H9 (cell line): ENCODE data around the gene RIOK1. TPM values are rescaled to one million over a fixed set of nuclear protein-coding genes. Genes with fewer than 3 reads are reported as not detected.
A peak's percentile ranks its signal among the peaks of the same experiment; 100 is the strongest.

Experiments
- DNase-seq: peaks from one replicate; pipeline ENCODE4 v3.0.0-alpha.2; 2017
- H2AFZ ChIP-seq: one replicate; pipeline ENCODE4 v1.6.1; 2013; ENCODE audit warnings: mild to moderate bottlenecking, low read length, control low read depth, moderate library complexity
- H2AK5ac ChIP-seq: 2 replicates; pipeline ENCODE4 v1.6.1; 2013; ENCODE audit warnings: low read length, control low read depth, mixed read lengths; ENCODE audit not compliant: insufficient read length
- H2BK120ac ChIP-seq: one replicate; pipeline ENCODE4 v1.6.1; 2013; ENCODE audit warnings: low read depth, mild to moderate bottlenecking, low read length, control low read depth, inconsistent platforms; ENCODE audit not compliant: poor library complexity, severe bottlenecking
- H2BK12ac ChIP-seq: 2 replicates; pipeline ENCODE4 v1.6.1; 2013; ENCODE audit warnings: low read length, control low read depth, mixed read lengths, low read depth; ENCODE audit not compliant: insufficient read length
- H2BK15ac ChIP-seq: 2 replicates; pipeline ENCODE4 v1.6.1; 2013; ENCODE audit warnings: low read depth, low read length, control low read depth
- H2BK20ac ChIP-seq: one replicate; pipeline ENCODE4 v1.6.1; 2013; ENCODE audit warnings: low read depth, mild to moderate bottlenecking, low read length, control low read depth, inconsistent platforms; ENCODE audit not compliant: poor library complexity, severe bottlenecking
- H2BK5ac ChIP-seq: 2 replicates; pipeline ENCODE4 v1.6.1; 2013; ENCODE audit warnings: low read length, control low read depth, mixed read lengths; ENCODE audit not compliant: insufficient read length
- H3K14ac ChIP-seq: 2 replicates; pipeline ENCODE4 v1.6.1; 2013; ENCODE audit warnings: low read length, control low read depth; ENCODE audit not compliant: insufficient read depth
- H3K18ac ChIP-seq: 2 replicates; pipeline ENCODE4 v1.6.1; 2013; ENCODE audit warnings: low read depth, mild to moderate bottlenecking, mixed read lengths, low read length, control low read depth; ENCODE audit not compliant: insufficient read length
- H3K23ac ChIP-seq: 2 replicates; pipeline ENCODE4 v1.6.1; 2013; ENCODE audit warnings: low read length, control low read depth, mixed read lengths, low read depth; ENCODE audit not compliant: insufficient read length
- H3K23me2 ChIP-seq: 2 replicates; pipeline ENCODE4 v1.6.1; 2013; ENCODE audit warnings: low read depth, mild to moderate bottlenecking, mixed read lengths, low read length, control low read depth; ENCODE audit not compliant: insufficient read length, poor library complexity, severe bottlenecking
- H3K27ac ChIP-seq: 2 replicates; pipeline ENCODE4 v1.5.1; 2013; ENCODE audit warnings: low read length, control low read depth, mixed read lengths, low read depth; ENCODE audit not compliant: insufficient read length
- H3K27me3 ChIP-seq: 2 replicates; pipeline ENCODE4 v1.6.1; 2013; ENCODE audit warnings: low read length, control low read depth, inconsistent platforms; ENCODE audit not compliant: insufficient read depth
- H3K4ac ChIP-seq: 2 replicates; pipeline ENCODE4 v1.6.1; 2013; ENCODE audit warnings: low read depth, mild to moderate bottlenecking, control low read depth, inconsistent platforms, low read length, moderate library complexity
- H3K4me1 ChIP-seq: 2 replicates; pipeline ENCODE4 v1.6.1; 2013; ENCODE audit warnings: low read length, control low read depth, inconsistent platforms; ENCODE audit not compliant: insufficient read depth
- H3K4me2 ChIP-seq: 2 replicates; pipeline ENCODE4 v1.6.1; 2013; ENCODE audit warnings: low read length, control low read depth, mixed read lengths; ENCODE audit not compliant: insufficient read length, insufficient read depth
- H3K56ac ChIP-seq: 2 replicates; pipeline ENCODE4 v1.6.1; 2013; ENCODE audit warnings: low read depth, mild to moderate bottlenecking, mixed read lengths, low read length, control low read depth; ENCODE audit not compliant: insufficient read length
- H3K79me1 ChIP-seq: 2 replicates; pipeline ENCODE4 v1.6.1; 2013; ENCODE audit warnings: low read depth, mild to moderate bottlenecking, moderate library complexity, low read length, control low read depth, inconsistent platforms; ENCODE audit not compliant: insufficient read depth, poor library complexity, severe bottlenecking
- H3K79me2 ChIP-seq: 2 replicates; pipeline ENCODE4 v1.6.1; 2013; ENCODE audit warnings: low read length, control low read depth, inconsistent platforms; ENCODE audit not compliant: insufficient read depth
- H3K9ac ChIP-seq: 2 replicates; pipeline ENCODE4 v1.6.1; 2013; ENCODE audit warnings: low read length, control low read depth, mixed read lengths; ENCODE audit not compliant: insufficient read length; ENCODE audit errors: extremely low read depth
- H3K9me3 ChIP-seq: one replicate; pipeline ENCODE4 v1.6.1; 2013; ENCODE audit warnings: low read depth, low read length, inconsistent platforms; ENCODE audit not compliant: control insufficient read depth
- H3T11ph ChIP-seq: one replicate; pipeline ENCODE4 v1.6.1; 2013; ENCODE audit warnings: mild to moderate bottlenecking, low read length, control low read depth, inconsistent platforms
- H4K20me1 ChIP-seq: one replicate; pipeline ENCODE4 v1.6.1; 2013; ENCODE audit not compliant: control insufficient read depth, insufficient read length, insufficient read depth
- H4K5ac ChIP-seq: 2 replicates; pipeline ENCODE4 v1.6.1; 2013; ENCODE audit warnings: low read depth, mild to moderate bottlenecking, mixed read lengths, low read length, control low read depth; ENCODE audit not compliant: insufficient read length
- H4K8ac ChIP-seq: replicated peaks from 2 replicates; pipeline ENCODE4 v1.6.1; 2013; ENCODE audit warnings: low read length, control low read depth, mixed read lengths, low read depth; ENCODE audit not compliant: insufficient read length
- H4K91ac ChIP-seq: 2 replicates; pipeline ENCODE4 v1.6.1; 2013; ENCODE audit warnings: low read depth, mild to moderate bottlenecking, moderate library complexity, mixed read lengths, low read length, control low read depth; ENCODE audit not compliant: insufficient read length
- H3K27ac Mint-ChIP-seq, 3 experiments: 2 replicates in 2 of 3; 3 replicates in 1 of 3; pipeline ENCODE4 v1.8.0; 2020 to 2021; ENCODE audit warnings: mixed read lengths in 3 of 3, mild to moderate bottlenecking in 1 of 3, moderate library complexity in 1 of 3
- H3K27me3 Mint-ChIP-seq: 2 replicates; pipeline ENCODE4 v1.8.0; 2021; ENCODE audit warnings: low read depth, mild to moderate bottlenecking, moderate library complexity, mixed read lengths
- H3K36me3 Mint-ChIP-seq, 3 experiments: 2 replicates in 2 of 3; 3 replicates in 1 of 3; pipeline ENCODE4 v1.8.0; 2020 to 2021; ENCODE audit warnings: low read depth in 3 of 3, mixed read lengths in 3 of 3; ENCODE audit not compliant: insufficient read depth in 1 of 3
- H3K4me1 Mint-ChIP-seq, 2 experiments: 2 replicates each; pipeline ENCODE4 v1.8.0; 2020; ENCODE audit warnings: mixed read lengths in 2 of 2
- H3K4me3 Mint-ChIP-seq, 2 experiments: 2 replicates in 1 of 2; 3 replicates in 1 of 2; pipeline ENCODE4 v1.8.0; 2020 to 2021; ENCODE audit warnings: mild to moderate bottlenecking in 2 of 2, mixed read lengths in 2 of 2, moderate library complexity in 1 of 2
- H3K9me3 Mint-ChIP-seq, 2 experiments: 2 replicates in 1 of 2; 3 replicates in 1 of 2; pipeline ENCODE4 v1.8.0; 2020; ENCODE audit warnings: mild to moderate bottlenecking in 2 of 2, mixed read lengths in 2 of 2, moderate library complexity in 1 of 2
- CTCF ChIP-seq: fragments of 200-600 bp; sonication (generic); conservative IDR thresholded peaks from 3 replicates; pipeline ENCODE4 v1.8.0; 2021; ENCODE audit warnings: antibody characterized with exemption, mild to moderate bottlenecking
- WGBS: extraction: QIAGEN DNeasy Blood & Tissue Kit; methylation state at CpG from one replicate; pipeline ENCODE4 v1.1.7; 2013; ENCODE audit warnings: missing lambda C conversion rate, low lambda C conversion rate, mixed read lengths; ENCODE audit not compliant: insufficient read length; ENCODE audit errors: extremely low coverage; 5-methylcytosine and 5-hydroxymethylcytosine counted together
- total RNA-seq: library from RNA; stranded (reverse); gene quantifications from 2 replicates; pipeline ENCODE4 v1.2.1, GENCODE V29; 2021

Gene RIOK1
- total RNA-seq, 1 experiment from 2014 or later, result 40.0 TPM

GRCh38 chr6:7391151-7391550 lies 1.5 kb downstream of the RIOK1 start:
- H3K9me3 Mint-ChIP-seq, result no peaks in the 10 kb centered on the region
- Histone ChIP-seq H3K4ac (no peak overlapping the region), H3T11ph (no peak overlapping the region), H3K4me1 (no peaks in the 10 kb centered on the region; the same call in 1 of the 2 replicates), H3K9ac (peak overlapping the region; percentile 20), H3K23ac (no peak overlapping the region), H3K18ac (no peak overlapping the region), H2BK5ac (no peak overlapping the region), H3K27ac (no peak overlapping the region), H4K8ac (no peak overlapping the region), H3K23me2 (peaks cover 13% of the 10 kb centered on the region), H3K27me3 (no peaks in the 10 kb centered on the region), H2BK20ac (no peak overlapping the region), H3K79me1 (peaks cover 2% of the 10 kb centered on the region), H4K20me1 (no peaks in the 10 kb centered on the region), H3K56ac (no peak overlapping the region), H3K14ac (no peak overlapping the region), H3K9me3 (no peaks in the 10 kb centered on the region), H2BK12ac (no peak overlapping the region), H2BK15ac (no peak overlapping the region), H4K91ac (no peak overlapping the region), H2AK5ac (no peak overlapping the region), H3K79me2 (peaks cover 12% of the 10 kb centered on the region; the same call in 1 of the 2 replicates), H2BK120ac (no peak overlapping the region), H2AFZ (no peak overlapping the region), H4K5ac (no peak overlapping the region), H3K4me2 (peak overlapping the region; percentile 89)
- H3K36me3 Mint-ChIP-seq, result peaks cover 6 to 33% (median 29%) of the 10 kb centered on the region in 3 experiments; a peak in 5 of 7 replicates
- H3K4me3 Mint-ChIP-seq, result peak overlapping the region; percentile 90 to 92; a peak in 3 of 5 replicates
- peaks cover 21 to 28% of the 10 kb centered on the region in 2 experiments for H3K4me1 Mint-ChIP-seq
- TF ChIP-seq CTCF, result no peak
- H3K27me3 Mint-ChIP-seq, result no peaks in the 10 kb centered on the region
- DNase-seq, result no peak
- WGBS, result no CpG with 5 or more reads among the region's 4 CpGs
- no peak overlapping the region for H3K27ac Mint-ChIP-seq
